A549 (cell line): ENCODE results near the gene MOCS1. TPM values are rescaled to one million over a fixed set of nuclear protein-coding genes. Genes with fewer than 3 reads are reported as not detected.

Experiments used
- ATAC-seq, 2 experiments: fragments of 200-7000 bp in 1 of 2; fragments of >200 bp in 1 of 2; cut with Nextera tagmentation in 1 of 2; cut with Tn5 transposase in 1 of 2; 3 replicates each; pipeline versions ENCODE4 v1.8.0 to v1.9.1; 2018 to 2020; ENCODE audit warnings: mild to moderate bottlenecking in 1 of 2, moderate library complexity in 1 of 2
- CTCF ChIA-PET: fragments of 300-600 bp; sonication (Branson Sonifier 250); formaldehyde crosslinking; extraction: SDS; loops from one replicate; lab custom pipeline; 2021; ENCODE audit warnings: antibody characterized with exemption, inconsistent platforms; lab: Yijun Ruan, JAX
- POLR2A ChIA-PET: fragments of 350-600 bp; formaldehyde crosslinking; extraction: SDS; loops from one replicate; lab custom pipeline; 2021; ENCODE audit warnings: antibody characterized with exemption, inconsistent platforms; lab: Yijun Ruan, JAX
- DNase-seq, 2 experiments: peaks; one replicate each; pipeline versions ENCODE4 v3.0.0 to v3.0.0-alpha.2; 2011 to 2016; ENCODE audit warnings: low read depth in 1 of 2, low spot score in 1 of 2
- FAIRE-seq: peaks from 2 replicates; lab custom pipeline; 2011; peaks lifted over from hg19 to GRCh38; lab: Jason Lieb, UNC
- H3K27ac ChIP-seq, 2 experiments: fragments of >200 bp; sonication (Bioruptor Twin); formaldehyde crosslinking; 3 replicates each; pipeline ENCODE4 v1.5.1; 2016 to 2017
- H3K4me1 ChIP-seq: fragments of >200 bp; sonication (Bioruptor Twin); formaldehyde crosslinking; 3 replicates; pipeline ENCODE4 v1.6.1; 2016
- H3K4me2 ChIP-seq: fragments of >200 bp; sonication (Bioruptor Twin); formaldehyde crosslinking; 3 replicates; pipeline ENCODE4 v1.6.1; 2016
- H3K4me3 ChIP-seq: fragments of >200 bp; sonication (Bioruptor Twin); formaldehyde crosslinking; 3 replicates; pipeline ENCODE4 v1.5.1; 2016
- H3K9me3 ChIP-seq: fragments of >200 bp; sonication (Bioruptor Twin); formaldehyde crosslinking; 3 replicates; pipeline ENCODE4 v1.6.1; 2016
- BHLHE40 ChIP-seq: IDR thresholded peaks from 2 replicates; pipeline ENCODE4 v1.6.1; 2012; ENCODE audit warnings: low read depth, low read length, inconsistent platforms
- CEBPB ChIP-seq, 2 experiments: fragments of >200 bp in 1 of 2; sonication (Bioruptor Twin) in 1 of 2; formaldehyde crosslinking in 1 of 2; IDR thresholded peaks; 2 replicates each; pipeline ENCODE4 v1.6.1; 2012 to 2016
- CHD2 ChIP-seq: fragments of 150-350 bp; IDR thresholded peaks from 2 replicates; pipeline ENCODE4 v1.6.1; 2014; ENCODE audit warnings: low read length; ENCODE audit not compliant: partially characterized antibody
- FOSB ChIP-seq: fragments of 250-450 bp; sonication (Bioruptor Pico); IDR thresholded peaks from 2 replicates; pipeline ENCODE4 v1.5.0; 2020; ENCODE audit warnings: mild to moderate bottlenecking, moderate library complexity
- HES2 ChIP-seq: fragments of >200 bp; sonication (Bioruptor Twin); formaldehyde crosslinking; IDR thresholded peaks from 2 replicates; pipeline ENCODE4 v1.6.1; 2016
- HOXA7 ChIP-seq: fragments of 250-450 bp; sonication (Bioruptor Pico); IDR thresholded peaks from 2 replicates; pipeline ENCODE4 v1.5.0; 2020; ENCODE audit warnings: mild to moderate bottlenecking, moderate library complexity
- HOXB13 ChIP-seq: fragments of 250-450 bp; sonication (Bioruptor Pico); IDR thresholded peaks from 2 replicates; pipeline ENCODE4 v1.5.0; 2020; ENCODE audit warnings: low read depth, mild to moderate bottlenecking, moderate library complexity
- HOXB5 ChIP-seq: fragments of 250-450 bp; sonication (Bioruptor Pico); IDR thresholded peaks from 2 replicates; pipeline ENCODE4 v1.5.0; 2020; ENCODE audit warnings: mild to moderate bottlenecking, moderate library complexity
- JUN ChIP-seq, 2 experiments: fragments of >200 bp; sonication (Bioruptor Twin); formaldehyde crosslinking; IDR thresholded peaks; 2 replicates in 1 of 2; 3 replicates in 1 of 2; pipeline ENCODE4 v1.6.1; 2016 to 2017
- KDM1A ChIP-seq: fragments of 200-600 bp; sonication (generic); IDR thresholded peaks from 2 replicates; pipeline ENCODE4 v1.6.1; 2016; ENCODE audit warnings: low read depth, mild to moderate bottlenecking
- KDM5A ChIP-seq: fragments of 200-600 bp; sonication (generic); IDR thresholded peaks from 2 replicates; pipeline ENCODE4 v1.6.1; 2016; ENCODE audit warnings: antibody characterized with exemption, mild to moderate bottlenecking
- MYC ChIP-seq: IDR thresholded peaks from 2 replicates; pipeline ENCODE4 v1.6.1; 2012; ENCODE audit warnings: mild to moderate bottlenecking, inconsistent platforms, low read length, improper control_type of control experiment, borderline replicate concordance
- NFE2L2 ChIP-seq: fragments of 150-350 bp; conservative IDR thresholded peaks from 2 replicates; pipeline ENCODE4 v1.6.1; 2014; ENCODE audit warnings: low read length
- POLR2AphosphoS2 ChIP-seq: conservative IDR thresholded peaks from 2 replicates; pipeline ENCODE4 v1.6.1; 2012; ENCODE audit warnings: low read length, improper control_type of control experiment, inconsistent platforms
- RCOR1 ChIP-seq: fragments of 150-350 bp; IDR thresholded peaks from 2 replicates; pipeline ENCODE4 v1.6.1; 2014; ENCODE audit warnings: antibody characterized with exemption, low read length, low read depth
- SMC3 ChIP-seq: fragments of >200 bp; sonication (Bioruptor Twin); formaldehyde crosslinking; IDR thresholded peaks from 3 replicates; pipeline ENCODE4 v1.6.1; 2018; ENCODE audit warnings: inconsistent platforms
- SREBF2 ChIP-seq: fragments of 450-650 bp; IDR thresholded peaks from 2 replicates; pipeline ENCODE4 v1.6.1; 2014; ENCODE audit warnings: mild to moderate bottlenecking, moderate library complexity
- TFCP2L1 ChIP-seq: fragments of 250-450 bp; sonication (Bioruptor Pico); IDR thresholded peaks from 2 replicates; pipeline ENCODE4 v1.5.0; 2021; ENCODE audit warnings: mild to moderate bottlenecking
- TP53 ChIP-seq: fragments of 250-450 bp; sonication (Bioruptor Pico); IDR thresholded peaks from 2 replicates; pipeline ENCODE4 v1.5.0; 2021; ENCODE audit warnings: mild to moderate bottlenecking, moderate library complexity
- ZC3H11A ChIP-seq: fragments of 450-650 bp; IDR thresholded peaks from 2 replicates; pipeline ENCODE4 v1.6.1; 2014; ENCODE audit warnings: antibody characterized with exemption, mild to moderate bottlenecking
- ZFP36 ChIP-seq: fragments of 450-650 bp; IDR thresholded peaks from 2 replicates; pipeline ENCODE4 v1.6.1; 2014; ENCODE audit warnings: borderline replicate concordance; ENCODE audit not compliant: partially characterized antibody
- WGBS: methylation state at CpG from one replicate; pipeline ENCODE4 v1.1.6; 2017; ENCODE audit errors: missing lambda C conversion rate; 5-methylcytosine and 5-hydroxymethylcytosine counted together
- polyA plus RNA-seq, 4 experiments: library from polyadenylated mRNA; depleted of rRNA in 3 of 4; stranded (reverse); fragments of >200 nt; fragmentation: RNase III in 1 of 4; extraction: RNeasy Plus Mini Kit Qiagen cat#74134 plus additional on column Dnase treatment in 1 of 4; gene quantifications; 2 replicates in 3 of 4; 3 replicates in 1 of 4; pipeline ENCODE4 v1.2.3, GENCODE V29; 2011 to 2017
- TF ChIP-seq, protein P1 (sequence below): fragments of 450-650 bp; IDR thresholded peaks from 2 replicates; pipeline ENCODE4 v1.6.1; 2014; ENCODE audit warnings: antibody characterized with exemption
- TF ChIP-seq, protein P2 (sequence below): fragments of >200 bp; sonication (Bioruptor Twin); formaldehyde crosslinking; IDR thresholded peaks from 3 replicates; pipeline ENCODE4 v1.5.1; 2016

MOCS1 gene
- polyA plus RNA-seq, 2 of the 4 experiments (the other 2 are of a cell fraction) = 0.68 to 1.8 TPM

DNA sequence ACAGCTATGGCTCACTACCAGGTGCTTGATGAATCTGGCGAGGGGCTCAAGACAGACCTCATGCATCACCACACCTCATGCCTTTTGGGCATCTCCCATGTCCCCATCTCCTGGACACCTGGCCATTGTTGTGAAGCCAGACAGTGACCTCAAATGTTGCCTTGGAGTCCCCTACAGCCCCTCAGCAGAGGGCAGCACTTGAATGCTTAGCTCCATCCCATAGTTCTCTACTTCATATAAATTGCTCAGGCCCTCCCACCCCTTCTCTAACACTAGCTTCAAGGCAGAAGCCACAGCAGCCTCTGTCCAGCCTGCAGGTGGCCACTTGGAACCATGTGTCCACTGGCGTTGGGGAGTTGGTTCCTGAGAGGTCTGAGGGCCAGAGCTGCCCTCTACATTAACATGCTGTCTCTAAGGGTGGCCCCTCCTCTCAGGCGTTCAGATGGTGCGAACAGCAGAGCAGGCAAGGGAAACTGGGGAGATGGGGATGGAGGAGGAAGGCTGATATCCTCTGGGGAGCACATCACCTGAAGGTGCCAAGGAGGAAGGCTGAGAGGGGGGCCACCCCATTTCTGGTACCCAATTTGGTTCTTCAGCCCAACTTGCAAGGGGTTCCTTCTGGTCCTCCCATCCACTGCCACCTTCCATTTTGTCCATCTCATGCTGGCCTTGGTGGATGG lies 31.3 kb downstream of the MOCS1 start (continued):
- no peak for TF ChIP-seq HOXA7 (CRISPR knock-in tag)
- no peak for TF ChIP-seq TFCP2L1 (CRISPR knock-in tag)
- no peak for TF ChIP-seq JUN (IDR thresholded peaks at IDR 0.05)
- TF ChIP-seq HOXB13 = no peak
- TF ChIP-seq MYC = no peak
- TF ChIP-seq NFE2L2 = no peak
- no peak for TF ChIP-seq HES2
- no peak for TF ChIP-seq SREBF2

- ChIA-PET POLR2A (no interaction called here), CTCF (no interaction called here)
- no peak for TF ChIP-seq RCOR1
- TF ChIP-seq JUN (IDR thresholded peaks at IDR 0.05) = no peak
- TF ChIP-seq KDM5A = no peak
- no peak for TF ChIP-seq CEBPB (IDR thresholded peaks at IDR 0.05)
- no peak for TF ChIP-seq KDM1A
- TF ChIP-seq HOXB5 = no peak
- TF ChIP-seq SMC3 = no peak
- TF ChIP-seq CHD2 = no peak
- no peak for TF ChIP-seq FOSB (CRISPR knock-in tag)
- TF ChIP-seq BHLHE40 = no peak
- TF ChIP-seq HES2 = no peak
- no peak for FAIRE-seq
- WGBS = 44% methylated on average over 1 of the region's 2 CpGs
- no peak for ATAC-seq
- no peak overlapping the region for H3K4me2 ChIP-seq
- H3K27ac ChIP-seq = no peak overlapping the region
- no peak overlapping the region for H3K4me3 ChIP-seq
- no peaks in the 10 kb centered on the region for H3K4me1 ChIP-seq
- H3K9me3 ChIP-seq = no peaks in the 10 kb centered on the region
- DNase-seq = no peak
Observed at GRCh38 chr6:39902136-39902535, 32.1 kb downstream of the MOCS1 start.

GRCh38 chr6:39901670-39902069 lies 32.6 kb downstream of the MOCS1 start:
- TF ChIP-seq FOSB (CRISPR knock-in tag) (no peak), ZC3H11A (no peak), TP53 (CRISPR knock-in tag) (no peak), CHD2 (no peak), POLR2AphosphoS2 (no peak), HOXB13 (no peak), HOXB5 (no peak), ZFP36 (no peak), HES2 (no peak)
- TF ChIP-seq, protein P1, sequence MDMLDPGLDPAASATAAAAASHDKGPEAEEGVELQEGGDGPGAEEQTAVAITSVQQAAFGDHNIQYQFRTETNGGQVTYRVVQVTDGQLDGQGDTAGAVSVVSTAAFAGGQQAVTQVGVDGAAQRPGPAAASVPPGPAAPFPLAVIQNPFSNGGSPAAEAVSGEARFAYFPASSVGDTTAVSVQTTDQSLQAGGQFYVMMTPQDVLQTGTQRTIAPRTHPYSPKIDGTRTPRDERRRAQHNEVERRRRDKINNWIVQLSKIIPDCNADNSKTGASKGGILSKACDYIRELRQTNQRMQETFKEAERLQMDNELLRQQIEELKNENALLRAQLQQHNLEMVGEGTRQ = no peak
- TF ChIP-seq, protein P2, sequence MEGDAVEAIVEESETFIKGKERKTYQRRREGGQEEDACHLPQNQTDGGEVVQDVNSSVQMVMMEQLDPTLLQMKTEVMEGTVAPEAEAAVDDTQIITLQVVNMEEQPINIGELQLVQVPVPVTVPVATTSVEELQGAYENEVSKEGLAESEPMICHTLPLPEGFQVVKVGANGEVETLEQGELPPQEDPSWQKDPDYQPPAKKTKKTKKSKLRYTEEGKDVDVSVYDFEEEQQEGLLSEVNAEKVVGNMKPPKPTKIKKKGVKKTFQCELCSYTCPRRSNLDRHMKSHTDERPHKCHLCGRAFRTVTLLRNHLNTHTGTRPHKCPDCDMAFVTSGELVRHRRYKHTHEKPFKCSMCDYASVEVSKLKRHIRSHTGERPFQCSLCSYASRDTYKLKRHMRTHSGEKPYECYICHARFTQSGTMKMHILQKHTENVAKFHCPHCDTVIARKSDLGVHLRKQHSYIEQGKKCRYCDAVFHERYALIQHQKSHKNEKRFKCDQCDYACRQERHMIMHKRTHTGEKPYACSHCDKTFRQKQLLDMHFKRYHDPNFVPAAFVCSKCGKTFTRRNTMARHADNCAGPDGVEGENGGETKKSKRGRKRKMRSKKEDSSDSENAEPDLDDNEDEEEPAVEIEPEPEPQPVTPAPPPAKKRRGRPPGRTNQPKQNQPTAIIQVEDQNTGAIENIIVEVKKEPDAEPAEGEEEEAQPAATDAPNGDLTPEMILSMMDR = no peak
- FAIRE-seq (no peak), DNase-seq (no peak), ATAC-seq (no peak)
- 55% methylated on average over 9 of the region's 19 CpGs for WGBS
- no peak overlapping the region for H3K4me3 ChIP-seq
- ChIA-PET POLR2A (no interaction called here), CTCF (no interaction called here)
- no peaks in the 10 kb centered on the region for H3K9me3 ChIP-seq
- H3K27ac ChIP-seq = no peak overlapping the region
- no peak overlapping the region for H3K4me2 ChIP-seq
- H3K4me1 ChIP-seq = no peaks in the 10 kb centered on the region
